PC-3 (cell line): ENCODE data around the gene CAMK4. TPM values are rescaled to one million over a fixed set of nuclear protein-coding genes. Genes with fewer than 3 reads are reported as not detected.

Experiments
- ATAC-seq: fragments of 200-7000 bp; cut with Tn5 transposase; 2 replicates; pipeline ENCODE4 v1.9.1; 2020; ENCODE audit warnings: mild to moderate bottlenecking, moderate library complexity
- BruUV-seq: library from RNA; stranded (reverse); fragments of 400-500 nt; replicated peaks from 2 replicates; lab custom pipeline; 2021; lab: Mats Ljungman, UMichigan
- CTCF ChIA-PET: fragments of 300-600 bp; sonication (Branson Sonifier 250); formaldehyde crosslinking; loops from one replicate; lab custom pipeline; 2022; ENCODE audit warnings: antibody characterized with exemption; lab: Charles Lee
- POLR2A ChIA-PET: fragments of 300-600 bp; sonication (Branson Sonifier 250); formaldehyde crosslinking; loops from one replicate; lab custom pipeline; 2022; ENCODE audit warnings: antibody characterized with exemption; ENCODE audit not compliant: unreplicated experiment; lab: Charles Lee
- DNase-seq: peaks from one replicate; pipeline ENCODE4 v3.0.0-alpha.2; 2015
- H2AFZ ChIP-seq: fragments of 300-600 bp; sonication (generic); 2 replicates; pipeline ENCODE4 v1.6.0; 2016; ENCODE audit warnings: antibody characterized with exemption, low read length
- H3F3A ChIP-seq: fragments of 300-600 bp; sonication (generic); one replicate; pipeline ENCODE4 v1.6.0; 2017; ENCODE audit warnings: antibody characterized with exemption, low read length, control low read depth, mild to moderate bottlenecking; ENCODE audit not compliant: unreplicated experiment
- H3K27ac ChIP-seq: fragments of 300-600 bp; sonication (generic); 2 replicates; pipeline ENCODE4 v1.5.1; 2016; ENCODE audit warnings: mild to moderate bottlenecking, low read length
- H3K27me3 ChIP-seq: fragments of 300-600 bp; sonication (generic); 2 replicates; pipeline ENCODE4 v1.6.1; 2016; ENCODE audit warnings: low read length, mixed read lengths
- H3K36me3 ChIP-seq: fragments of 300-600 bp; sonication (generic); 2 replicates; pipeline ENCODE4 v1.6.1; 2016; ENCODE audit warnings: low read depth, mixed run types, low read length, mixed read lengths
- H3K4me1 ChIP-seq: fragments of 300-600 bp; sonication (generic); 2 replicates; pipeline ENCODE4 v1.5.1; 2016; ENCODE audit warnings: low read length; ENCODE audit not compliant: insufficient read depth
- H3K4me2 ChIP-seq: fragments of 300-600 bp; sonication (generic); 2 replicates; pipeline ENCODE4 v1.6.0; 2016; ENCODE audit warnings: low read length
- H3K4me3 ChIP-seq: fragments of 300-600 bp; sonication (generic); 2 replicates; pipeline ENCODE4 v1.5.1; 2016; ENCODE audit warnings: mild to moderate bottlenecking, low read length, mixed read lengths
- H3K79me2 ChIP-seq: fragments of 300-600 bp; sonication (generic); 2 replicates; pipeline ENCODE4 v1.6.1; 2017; ENCODE audit warnings: low read length, mixed read lengths
- H3K9ac ChIP-seq: fragments of 300-600 bp; sonication (generic); 2 replicates; pipeline ENCODE4 v1.6.0; 2016; ENCODE audit warnings: mild to moderate bottlenecking, low read length
- H3K9me2 ChIP-seq: fragments of 300-600 bp; sonication (generic); replicated peaks from 2 replicates; pipeline ENCODE4 v1.6.1; 2016; ENCODE audit warnings: mixed run types, low read length, mixed read lengths
- H3K9me3 ChIP-seq: fragments of 300-600 bp; sonication (generic); 2 replicates; pipeline ENCODE4 v1.6.1; 2016; ENCODE audit warnings: low read length, mixed read lengths
- H4K20me1 ChIP-seq: fragments of 300-600 bp; sonication (generic); 2 replicates; pipeline ENCODE4 v1.6.1; 2016; ENCODE audit warnings: low read length, mixed read lengths
- EZH2 ChIP-seq: fragments of 300-600 bp; sonication (generic); IDR thresholded peaks from one replicate; pipeline ENCODE4 v1.6.1; 2017; ENCODE audit warnings: antibody characterized with exemption, mild to moderate bottlenecking, low read length; ENCODE audit not compliant: unreplicated experiment
- EZH2phosphoT487 ChIP-seq: fragments of 300-600 bp; sonication (generic); IDR thresholded peaks from 2 replicates; pipeline ENCODE4 v1.6.1; 2018; ENCODE audit warnings: mild to moderate bottlenecking, antibody characterized with exemption, low read length, borderline replicate concordance
- intact Hi-C: fragments of 100-400 bp; cut with micrococcal nuclease; formaldehyde crosslinking; loops from 2 replicates; pipeline ENCODE4 v1.9.0; 2023
- total RNA-seq: library from RNA; depleted of rRNA; stranded (reverse); fragments of >200 nt; gene quantifications from 2 replicates; pipeline ENCODE4 v1.2.3, GENCODE V29; 2014
- TF ChIP-seq, protein P1 (sequence below): fragments of 300-600 bp; sonication (generic); conservative IDR thresholded peaks from 2 replicates; pipeline ENCODE4 v1.5.1; 2017; ENCODE audit warnings: antibody characterized with exemption, low read depth, mild to moderate bottlenecking, low read length

Gene CAMK4
- total RNA-seq, 1 experiment from 2014 or later = 0.55 TPM

DNA sequence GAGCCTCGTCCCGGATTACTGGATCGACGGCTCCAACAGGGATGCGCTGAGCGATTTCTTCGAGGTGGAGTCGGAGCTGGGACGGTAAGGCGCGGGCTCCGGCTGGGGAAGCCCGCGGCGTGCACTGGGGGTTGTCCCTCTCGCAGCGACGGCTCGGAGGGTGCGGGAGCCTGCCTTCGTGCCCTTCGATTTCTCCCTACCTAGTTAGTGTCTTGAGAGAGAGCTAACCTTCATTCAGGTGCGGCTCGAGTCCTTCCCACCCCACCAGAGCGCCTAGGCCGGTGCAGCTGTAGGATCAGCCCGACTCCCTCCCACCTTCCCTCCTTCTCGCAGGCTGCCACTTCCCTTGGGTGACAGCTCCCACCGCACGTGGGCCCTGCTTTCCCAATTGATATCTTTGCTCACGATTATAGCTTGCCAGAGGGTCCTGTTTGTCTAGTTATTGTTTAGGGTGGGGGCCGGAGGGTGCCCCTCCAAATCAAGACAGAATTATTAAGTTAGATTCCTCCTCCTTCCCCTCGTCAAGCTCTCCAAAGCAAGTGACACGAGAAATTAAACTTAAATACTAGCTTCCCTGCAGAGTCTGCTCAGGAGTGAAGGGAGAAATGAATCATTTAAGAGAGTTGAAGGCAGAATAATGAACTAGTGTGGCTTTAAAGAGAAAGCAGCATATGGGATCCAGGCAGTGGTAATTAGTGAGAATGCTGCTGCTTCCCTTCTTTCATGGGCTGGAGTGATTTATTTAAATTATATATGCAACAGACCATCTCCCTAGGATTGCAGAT lies 569 bp downstream of the CAMK4 start:
- no peaks in the 10 kb centered on the region for H3F3A ChIP-seq
- ATAC-seq = no peak; the same call in 1 of the 2 replicates
- H4K20me1 ChIP-seq = no peaks in the 10 kb centered on the region
- TF ChIP-seq, protein P1, sequence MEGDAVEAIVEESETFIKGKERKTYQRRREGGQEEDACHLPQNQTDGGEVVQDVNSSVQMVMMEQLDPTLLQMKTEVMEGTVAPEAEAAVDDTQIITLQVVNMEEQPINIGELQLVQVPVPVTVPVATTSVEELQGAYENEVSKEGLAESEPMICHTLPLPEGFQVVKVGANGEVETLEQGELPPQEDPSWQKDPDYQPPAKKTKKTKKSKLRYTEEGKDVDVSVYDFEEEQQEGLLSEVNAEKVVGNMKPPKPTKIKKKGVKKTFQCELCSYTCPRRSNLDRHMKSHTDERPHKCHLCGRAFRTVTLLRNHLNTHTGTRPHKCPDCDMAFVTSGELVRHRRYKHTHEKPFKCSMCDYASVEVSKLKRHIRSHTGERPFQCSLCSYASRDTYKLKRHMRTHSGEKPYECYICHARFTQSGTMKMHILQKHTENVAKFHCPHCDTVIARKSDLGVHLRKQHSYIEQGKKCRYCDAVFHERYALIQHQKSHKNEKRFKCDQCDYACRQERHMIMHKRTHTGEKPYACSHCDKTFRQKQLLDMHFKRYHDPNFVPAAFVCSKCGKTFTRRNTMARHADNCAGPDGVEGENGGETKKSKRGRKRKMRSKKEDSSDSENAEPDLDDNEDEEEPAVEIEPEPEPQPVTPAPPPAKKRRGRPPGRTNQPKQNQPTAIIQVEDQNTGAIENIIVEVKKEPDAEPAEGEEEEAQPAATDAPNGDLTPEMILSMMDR = no peak
- peak; percentile 93 for TF ChIP-seq EZH2
- ChIA-PET CTCF (no interaction called here), POLR2A (no interaction called here)
- H3K4me2 ChIP-seq = peak overlapping the region; percentile 78
- H3K27ac ChIP-seq = no peak overlapping the region
- no TSS peak for BruUV-seq
- no peaks in the 10 kb centered on the region for H3K79me2 ChIP-seq
- DNase-seq = no peak
- peaks cover 75% of the 10 kb centered on the region for H3K27me3 ChIP-seq
- H3K4me1 ChIP-seq = peaks cover 9% of the 10 kb centered on the region; the same call in 1 of the 2 replicates
- no peaks in the 10 kb centered on the region for H3K36me3 ChIP-seq
- intact Hi-C loops = no loop called here
- peak overlapping the region; percentile 55 for H3K4me3 ChIP-seq
- H3K9ac ChIP-seq = no peak overlapping the region
- H2AFZ ChIP-seq = peak overlapping the region; percentile 54; the same call in 1 of the 2 replicates
- H3K9me3 ChIP-seq = no peaks in the 10 kb centered on the region
- H3K9me2 ChIP-seq = no peaks in the 10 kb centered on the region

DNA sequence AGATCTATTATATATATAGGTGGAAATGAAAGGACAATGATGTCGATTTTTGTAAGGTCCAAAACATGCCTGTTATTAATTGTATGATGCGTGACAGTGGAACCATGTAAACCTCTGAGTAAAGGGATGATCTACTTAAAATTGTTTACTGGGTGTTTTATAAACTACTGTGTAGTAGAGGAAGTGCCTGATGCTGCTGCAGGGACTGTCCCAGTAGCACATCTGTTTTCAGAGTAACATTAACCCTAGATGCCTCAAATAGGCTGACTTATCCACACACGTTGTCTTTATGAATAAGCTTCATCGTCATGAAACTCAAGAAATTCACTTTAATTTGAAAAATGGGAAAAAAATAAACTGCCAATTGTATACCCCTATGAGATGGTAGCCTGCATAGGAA lies 1.7 kb downstream of the CAMK4 start:
- Histone ChIP-seq H3K27me3 (peaks cover 79% of the 10 kb centered on the region), H3K36me3 (no peaks in the 10 kb centered on the region), H2AFZ (no peak overlapping the region), H3K79me2 (no peaks in the 10 kb centered on the region), H4K20me1 (no peaks in the 10 kb centered on the region), H3K27ac (no peak overlapping the region), H3K9ac (no peak overlapping the region), H3K9me3 (no peaks in the 10 kb centered on the region), H3K4me3 (no peak overlapping the region), H3K4me1 (peaks cover 9% of the 10 kb centered on the region; the same call in 1 of the 2 replicates), H3K9me2 (no peaks in the 10 kb centered on the region), H3F3A (no peaks in the 10 kb centered on the region), H3K4me2 (no peak overlapping the region)
- ATAC-seq = no peak
- no TSS peak for BruUV-seq
- POLR2A ChIA-PET = no interaction called here
- intact Hi-C loops = no loop called here
- CTCF ChIA-PET = no interaction called here
- no peak for DNase-seq
- TF ChIP-seq EZH2phosphoT487 = 0 out of 2 replicates have a peak, but pooled peaks have one; percentile 36
- TF ChIP-seq EZH2 = no peak

DNA sequence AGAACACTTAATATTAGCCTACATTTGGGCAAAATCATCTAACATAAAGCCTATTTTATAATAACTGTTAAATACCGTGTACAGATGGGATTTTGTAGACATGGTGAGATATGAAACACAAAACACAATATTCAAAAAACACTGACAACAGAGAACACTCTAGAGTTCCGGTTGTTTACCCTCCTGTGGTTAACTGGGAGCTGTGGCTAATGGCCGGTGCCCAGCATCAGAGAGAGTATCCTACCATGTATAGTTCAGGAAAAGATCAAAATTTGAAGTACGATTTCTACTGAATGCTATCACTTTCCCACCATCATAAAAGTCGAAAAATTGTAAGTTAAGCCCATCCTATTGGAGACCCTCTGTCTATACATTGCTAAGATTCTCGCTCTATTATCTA lies 2.4 kb downstream of the CAMK4 start:
- Histone ChIP-seq H3K4me3 (no peak overlapping the region), H3K27ac (no peak overlapping the region), H3K4me1 (peaks cover 9% of the 10 kb centered on the region; the same call in 1 of the 2 replicates), H3K36me3 (no peaks in the 10 kb centered on the region), H3K9ac (no peak overlapping the region), H3K4me2 (no peak overlapping the region), H3K79me2 (no peaks in the 10 kb centered on the region), H3F3A (no peaks in the 10 kb centered on the region), H4K20me1 (no peaks in the 10 kb centered on the region), H3K9me2 (no peaks in the 10 kb centered on the region), H2AFZ (no peak overlapping the region), H3K9me3 (no peaks in the 10 kb centered on the region), H3K27me3 (peaks cover 78% of the 10 kb centered on the region)
- ATAC-seq (no peak), DNase-seq (no peak)
- TF ChIP-seq EZH2phosphoT487 (no peak), EZH2 (no peak)
- TF ChIP-seq, protein P1 = no peak
- intact Hi-C loops = no loop called here
- POLR2A ChIA-PET = no interaction called here
- BruUV-seq = no TSS peak
- CTCF ChIA-PET = no interaction called here
